Measurements from ENCODE around the gene FAM229A. TPM values are rescaled to one million over a fixed set of nuclear protein-coding genes. Genes with fewer than 3 reads are reported as not detected.
A peak's percentile ranks its signal among the peaks of the same experiment; 100 is the strongest.

FAM229A gene, protein sequence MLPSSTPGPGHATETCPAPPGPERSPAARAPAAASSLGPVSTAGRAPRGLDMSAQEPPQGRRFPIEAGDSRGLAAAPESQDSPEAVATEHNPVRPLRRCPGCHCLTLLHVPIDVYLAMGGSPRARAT
- 8.5 and 8.8 TPM in 2 replicates for total RNA-seq
- long read RNA-seq, partial matches to known transcripts = 0 of 1 reads
- long read RNA-seq, other reads (novel, unspliced or antisense) = 1 of 1 reads

DNA sequence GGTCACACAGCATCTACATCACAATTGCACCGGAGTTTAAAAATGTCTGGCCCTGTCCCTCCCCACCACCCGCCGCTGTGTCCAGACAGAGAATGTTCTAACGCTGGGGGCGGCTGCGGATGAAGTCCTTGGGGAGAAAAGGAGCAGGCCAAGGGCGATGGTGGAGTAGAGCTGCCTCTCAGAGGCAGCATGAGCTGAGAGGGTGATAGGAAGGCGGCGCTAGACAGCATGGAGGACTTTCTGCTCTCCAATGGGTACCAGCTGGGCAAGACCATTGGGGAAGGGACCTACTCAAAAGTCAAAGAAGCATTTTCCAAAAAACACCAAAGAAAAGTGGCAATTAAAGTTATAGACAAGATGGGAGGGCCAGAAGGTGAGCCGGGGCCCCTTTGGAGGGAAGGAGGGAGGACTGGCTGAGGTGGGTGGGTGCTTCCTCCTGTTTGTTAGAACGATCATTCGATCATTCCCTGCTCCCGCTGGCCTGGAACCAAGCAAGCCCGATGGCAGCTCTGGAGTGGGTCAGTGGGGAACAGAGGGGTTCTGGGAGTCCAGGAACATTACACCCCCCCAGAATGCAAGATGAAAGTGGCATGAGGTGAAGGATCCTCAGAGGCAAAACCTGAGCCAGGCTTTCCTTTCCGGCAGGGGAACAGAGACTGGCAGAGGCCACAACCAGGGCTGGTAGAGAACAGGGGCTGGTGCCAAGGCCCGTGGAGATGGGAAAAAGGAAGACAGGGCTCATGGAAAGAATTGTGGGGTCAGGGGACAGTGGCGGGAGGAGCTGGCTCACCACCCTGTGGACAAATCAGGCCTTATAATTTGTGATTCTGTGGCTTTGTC, at the start of gene FAM229A, which contains the start of gene TSSK3:
FAM229A (minus strand) TSS at position 12 of the 840 bp plus-strand sequence. CDS start 394 bp downstream, outside the sequence.
TSSK3 (plus strand) TSS at position 66 of the 840 bp plus-strand sequence; CDS start at position 229, 163 bp downstream.
- H3K27ac Mint-ChIP-seq (ENCODE audit: unreplicated experiment) = peak within 1 kb of the TSS; percentile 73
- DNase-seq (ENCODE audit: extremely low spot score, unreplicated experiment) = no peak
- H3K36me3 Mint-ChIP-seq (ENCODE audit: unreplicated experiment) = peaks cover 17% of the 10 kb centered on the region
- TF ChIP-seq, protein P1, sequence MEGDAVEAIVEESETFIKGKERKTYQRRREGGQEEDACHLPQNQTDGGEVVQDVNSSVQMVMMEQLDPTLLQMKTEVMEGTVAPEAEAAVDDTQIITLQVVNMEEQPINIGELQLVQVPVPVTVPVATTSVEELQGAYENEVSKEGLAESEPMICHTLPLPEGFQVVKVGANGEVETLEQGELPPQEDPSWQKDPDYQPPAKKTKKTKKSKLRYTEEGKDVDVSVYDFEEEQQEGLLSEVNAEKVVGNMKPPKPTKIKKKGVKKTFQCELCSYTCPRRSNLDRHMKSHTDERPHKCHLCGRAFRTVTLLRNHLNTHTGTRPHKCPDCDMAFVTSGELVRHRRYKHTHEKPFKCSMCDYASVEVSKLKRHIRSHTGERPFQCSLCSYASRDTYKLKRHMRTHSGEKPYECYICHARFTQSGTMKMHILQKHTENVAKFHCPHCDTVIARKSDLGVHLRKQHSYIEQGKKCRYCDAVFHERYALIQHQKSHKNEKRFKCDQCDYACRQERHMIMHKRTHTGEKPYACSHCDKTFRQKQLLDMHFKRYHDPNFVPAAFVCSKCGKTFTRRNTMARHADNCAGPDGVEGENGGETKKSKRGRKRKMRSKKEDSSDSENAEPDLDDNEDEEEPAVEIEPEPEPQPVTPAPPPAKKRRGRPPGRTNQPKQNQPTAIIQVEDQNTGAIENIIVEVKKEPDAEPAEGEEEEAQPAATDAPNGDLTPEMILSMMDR (IDR thresholded peaks at IDR 0.05) = no peak
- peaks cover 9% of the 10 kb centered on the region for H3K4me1 Mint-ChIP-seq (ENCODE audit: unreplicated experiment)
- no peaks in the 10 kb centered on the region for H3K9me3 Mint-ChIP-seq (ENCODE audit: unreplicated experiment)
- no peaks in the 10 kb centered on the region for H3K27me3 Mint-ChIP-seq (ENCODE audit: unreplicated experiment)
- H3K4me3 Mint-ChIP-seq (ENCODE audit: unreplicated experiment) = peak within 1 kb of the TSS; percentile 49

DNA sequence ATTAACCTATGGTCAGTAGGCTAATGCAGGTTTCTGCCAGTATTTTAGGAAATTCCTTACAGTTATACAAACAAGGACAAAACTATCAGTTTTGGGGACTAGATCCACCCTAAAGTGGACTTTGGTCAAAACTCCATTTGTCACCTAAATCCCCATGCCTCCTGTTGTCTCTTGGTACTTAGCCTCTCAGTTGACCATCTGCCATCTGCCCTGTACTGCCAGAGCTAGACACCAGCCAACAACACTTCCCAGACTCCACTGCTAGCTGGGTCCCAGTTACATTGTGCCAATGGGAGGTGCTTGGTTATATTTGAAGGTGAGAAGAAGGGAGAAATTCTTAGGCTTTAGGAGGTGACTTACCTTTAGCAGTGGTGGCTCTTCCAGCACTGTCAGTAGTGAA, 49.0 kb upstream of the FAM229A start:
- H3K27me3 Mint-ChIP-seq (ENCODE audit: unreplicated experiment) = peaks cover 15% of the 10 kb centered on the region
- TF ChIP-seq, protein P1 (IDR thresholded peaks at IDR 0.05) = no peak
- peaks cover 15% of the 10 kb centered on the region for H3K9me3 Mint-ChIP-seq (ENCODE audit: unreplicated experiment)
- no peaks in the 10 kb centered on the region for H3K36me3 Mint-ChIP-seq (ENCODE audit: unreplicated experiment)
- no peak for DNase-seq (ENCODE audit: extremely low spot score, unreplicated experiment)
- no peak overlapping the region for H3K27ac Mint-ChIP-seq (ENCODE audit: unreplicated experiment)
- peaks cover 10% of the 10 kb centered on the region for H3K4me1 Mint-ChIP-seq (ENCODE audit: unreplicated experiment)
- H3K4me3 Mint-ChIP-seq (ENCODE audit: unreplicated experiment) = no peak overlapping the region

DNA sequence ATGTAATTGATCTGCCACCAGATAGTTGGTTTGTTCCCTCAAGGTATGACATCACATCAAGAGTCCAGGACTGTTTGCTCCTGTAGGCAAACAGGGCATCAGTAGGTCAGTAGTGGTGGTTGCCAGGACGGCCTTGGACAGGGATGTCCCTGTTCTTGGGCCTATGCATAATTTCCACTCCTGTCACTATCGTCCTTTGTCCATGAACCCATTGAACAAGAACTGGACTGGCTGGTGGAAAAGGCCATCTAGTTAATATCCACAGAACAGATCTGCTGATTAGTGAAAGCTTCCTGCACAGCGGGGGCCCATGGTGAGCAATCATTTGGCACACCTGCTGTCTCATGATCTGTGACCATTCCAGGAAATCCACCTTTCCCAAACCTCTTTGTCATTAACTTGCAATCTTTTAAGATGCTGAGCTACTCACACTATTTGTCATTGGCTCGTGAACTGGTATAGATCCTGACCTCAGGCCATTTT, 44.4 kb upstream of the FAM229A start:
- Mint-ChIP-seq H3K4me3 (ENCODE audit: unreplicated experiment) (no peak overlapping the region), H3K27ac (ENCODE audit: unreplicated experiment) (no peak overlapping the region), H3K36me3 (ENCODE audit: unreplicated experiment) (no peaks in the 10 kb centered on the region), H3K9me3 (ENCODE audit: unreplicated experiment) (no peaks in the 10 kb centered on the region), H3K4me1 (ENCODE audit: unreplicated experiment) (peaks cover 5% of the 10 kb centered on the region), H3K27me3 (ENCODE audit: unreplicated experiment) (no peaks in the 10 kb centered on the region)
- TF ChIP-seq, protein P1 (IDR thresholded peaks at IDR 0.05) = no peak
- DNase-seq (ENCODE audit: extremely low spot score, unreplicated experiment) = no peak

DNA sequence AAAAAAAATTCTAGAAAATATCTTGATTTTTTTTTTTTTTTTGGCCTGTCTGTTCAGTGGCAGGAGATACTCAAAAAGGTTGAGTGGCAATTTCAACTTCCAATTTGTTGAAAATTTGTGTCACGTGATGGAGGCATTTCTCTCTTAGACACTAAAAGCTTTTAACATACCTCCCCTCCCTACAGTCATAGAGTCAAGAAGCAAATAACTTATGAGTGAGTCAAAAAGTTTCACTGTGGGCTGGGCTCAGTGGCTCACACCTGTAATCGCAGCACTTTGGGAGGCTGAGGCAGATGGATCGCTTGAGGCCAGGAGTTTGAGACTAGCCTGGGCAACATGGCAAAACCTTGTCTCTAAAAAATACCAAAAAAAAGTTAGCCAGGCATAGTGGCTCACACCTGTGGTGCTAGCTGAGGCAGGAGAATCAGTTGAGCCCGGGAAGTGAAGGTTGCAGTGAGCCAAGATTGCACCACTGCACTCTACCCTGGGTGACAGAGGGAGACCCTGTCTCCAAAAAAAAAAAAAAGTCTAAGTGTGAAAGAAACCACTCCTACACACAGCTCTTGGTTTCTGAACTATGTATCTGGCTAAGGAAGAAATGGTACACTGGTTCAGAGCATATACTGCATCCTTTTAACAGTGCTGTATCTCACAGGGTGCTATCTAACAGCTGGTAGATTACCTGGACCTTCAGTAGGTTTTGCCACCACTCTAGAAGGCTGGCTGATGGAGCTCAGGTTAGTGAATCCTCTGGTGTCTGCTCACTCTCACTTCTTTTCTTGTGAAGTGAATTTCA, 43.6 kb upstream of the FAM229A start:
- H3K27ac Mint-ChIP-seq (ENCODE audit: unreplicated experiment) = no peak overlapping the region
- no peaks in the 10 kb centered on the region for H3K36me3 Mint-ChIP-seq (ENCODE audit: unreplicated experiment)
- H3K4me3 Mint-ChIP-seq (ENCODE audit: unreplicated experiment) = no peak overlapping the region
- no peaks in the 10 kb centered on the region for H3K9me3 Mint-ChIP-seq (ENCODE audit: unreplicated experiment)
- peaks cover 1% of the 10 kb centered on the region for H3K4me1 Mint-ChIP-seq (ENCODE audit: unreplicated experiment)
- no peaks in the 10 kb centered on the region for H3K27me3 Mint-ChIP-seq (ENCODE audit: unreplicated experiment)
- DNase-seq (ENCODE audit: extremely low spot score, unreplicated experiment) = no peak
- TF ChIP-seq, protein P1 (IDR thresholded peaks at IDR 0.05) = no peak

All from osteocyte (in vitro differentiated cells).